GM12892 (cell line): ENCODE data around the gene GAS7.
A peak's percentile ranks its signal among the peaks of the same experiment; 100 is the strongest.
"Not testable (repeated sequence)": the region's sequence is repeated elsewhere in the genome, so short reads cannot be mapped to it uniquely, and the experiment has no call there.

Experiments used
- DNase-seq: peaks from one replicate; pipeline ENCODE4 v3.0.0; 2011; ENCODE audit not compliant: insufficient read length
- FAIRE-seq: peaks from 2 replicates; lab custom pipeline; 2011; peaks lifted over from hg19 to GRCh38; lab: Jason Lieb, UNC
- POLR2A ChIP-seq: IDR thresholded peaks from 2 replicates; pipeline ENCODE4 v1.6.1; 2011; ENCODE audit warnings: low read depth, low read length, control low read depth
- POLR2AphosphoS5 ChIP-seq: IDR thresholded peaks from 2 replicates; pipeline ENCODE4 v1.6.1; 2011; ENCODE audit warnings: low read depth, low read length, control low read depth
- TAF1 ChIP-seq: IDR thresholded peaks from 2 replicates; pipeline ENCODE4 v1.6.1; 2011; ENCODE audit warnings: low read depth, mild to moderate bottlenecking, control low read depth, low read length, borderline replicate concordance

GAS7 gene

GRCh38 chr17:10013365-10014112, 184.9 kb downstream of the GAS7 start:
- DNase-seq: peak; percentile 39
- FAIRE-seq: peak; percentile 97
- no peak for TF ChIP-seq POLR2A
- TF ChIP-seq POLR2AphosphoS5: no peak
- no peak for TF ChIP-seq TAF1

GRCh38 chr17:10010752-10011151, 187.7 kb downstream of the GAS7 start:
- FAIRE-seq: no peak
- DNase-seq: no peak
- TF ChIP-seq POLR2AphosphoS5 (no peak), POLR2A (no peak), TAF1 (no peak)

GRCh38 chr17:10003705-10004104, 194.7 kb downstream of the GAS7 start:
- DNase-seq (no peak), FAIRE-seq (no peak)

DNA sequence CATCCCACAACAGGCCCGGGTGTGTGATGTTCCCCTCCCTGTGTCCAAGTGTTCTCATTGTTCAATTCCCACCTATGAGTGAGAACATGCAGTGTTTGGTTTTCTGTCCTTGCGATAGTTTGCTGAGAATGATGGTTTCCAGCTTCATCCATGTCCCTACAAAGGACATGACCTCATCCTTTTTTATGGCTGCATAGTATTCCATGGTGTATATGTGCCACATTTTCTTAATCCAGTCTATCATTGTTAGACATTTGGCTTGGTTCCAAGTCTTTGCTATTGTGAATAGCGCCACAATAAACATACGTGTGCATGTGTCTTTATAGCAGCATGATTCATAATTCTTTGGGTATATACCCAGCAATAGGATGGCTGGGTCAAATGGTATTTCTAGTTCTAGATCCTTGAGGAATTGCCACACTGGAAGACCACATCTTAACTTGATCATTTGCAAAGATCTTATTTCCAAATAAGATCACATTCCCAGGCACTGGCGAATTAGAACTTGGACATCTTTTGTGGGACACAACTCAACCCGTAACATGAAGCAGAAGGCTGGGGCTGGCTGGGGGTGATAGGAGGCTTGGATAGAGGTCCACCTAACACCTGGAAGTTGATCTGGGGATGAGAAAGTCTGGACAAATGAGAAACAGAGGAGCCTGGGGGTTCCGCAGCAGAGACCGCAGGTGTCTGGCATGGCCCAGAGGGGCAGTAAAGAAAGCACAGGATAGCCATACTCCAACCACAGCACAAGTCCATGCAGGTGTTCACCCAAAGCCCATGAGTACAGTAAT, 195.6 kb downstream of the GAS7 start:
- not testable (repeated sequence) for FAIRE-seq, DNase-seq

More at GRCh38 chr17:10003705-10004104, 194.7 kb downstream of the GAS7 start:
- TF ChIP-seq POLR2AphosphoS5: no peak
- TF ChIP-seq TAF1: no peak
- TF ChIP-seq POLR2A: no peak

DNA sequence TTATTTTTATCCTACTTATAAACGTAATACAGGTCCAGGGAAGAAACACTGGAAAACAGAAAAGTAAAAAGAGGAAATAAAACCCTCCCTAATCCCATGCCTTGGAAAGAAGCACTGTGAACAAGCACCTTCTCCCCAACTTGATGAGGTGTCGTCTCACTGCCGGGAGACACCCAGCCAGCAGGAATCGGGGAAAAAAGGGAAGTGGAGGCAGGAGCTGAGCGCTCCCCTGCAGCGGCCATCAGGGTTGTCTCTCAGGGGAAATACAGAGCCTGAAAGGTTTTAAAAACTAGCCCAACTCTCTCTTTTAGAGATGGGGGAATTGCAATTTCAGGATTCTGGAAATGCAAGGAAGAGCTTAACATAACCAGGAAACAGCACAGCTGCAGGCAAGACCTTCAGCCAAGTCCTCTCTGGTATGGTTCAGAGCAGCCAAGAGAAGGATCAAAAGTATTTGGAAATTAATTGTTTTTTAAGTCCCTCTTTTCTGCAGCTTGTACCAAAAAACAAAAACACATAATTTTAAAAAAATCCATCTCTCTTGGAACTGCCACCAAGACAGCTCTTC, 197.0 kb downstream of the GAS7 start:
- FAIRE-seq: no peak
- TF ChIP-seq POLR2A: no peak
- TF ChIP-seq POLR2AphosphoS5: no peak
- no peak for TF ChIP-seq TAF1
- no peak for DNase-seq

DNA sequence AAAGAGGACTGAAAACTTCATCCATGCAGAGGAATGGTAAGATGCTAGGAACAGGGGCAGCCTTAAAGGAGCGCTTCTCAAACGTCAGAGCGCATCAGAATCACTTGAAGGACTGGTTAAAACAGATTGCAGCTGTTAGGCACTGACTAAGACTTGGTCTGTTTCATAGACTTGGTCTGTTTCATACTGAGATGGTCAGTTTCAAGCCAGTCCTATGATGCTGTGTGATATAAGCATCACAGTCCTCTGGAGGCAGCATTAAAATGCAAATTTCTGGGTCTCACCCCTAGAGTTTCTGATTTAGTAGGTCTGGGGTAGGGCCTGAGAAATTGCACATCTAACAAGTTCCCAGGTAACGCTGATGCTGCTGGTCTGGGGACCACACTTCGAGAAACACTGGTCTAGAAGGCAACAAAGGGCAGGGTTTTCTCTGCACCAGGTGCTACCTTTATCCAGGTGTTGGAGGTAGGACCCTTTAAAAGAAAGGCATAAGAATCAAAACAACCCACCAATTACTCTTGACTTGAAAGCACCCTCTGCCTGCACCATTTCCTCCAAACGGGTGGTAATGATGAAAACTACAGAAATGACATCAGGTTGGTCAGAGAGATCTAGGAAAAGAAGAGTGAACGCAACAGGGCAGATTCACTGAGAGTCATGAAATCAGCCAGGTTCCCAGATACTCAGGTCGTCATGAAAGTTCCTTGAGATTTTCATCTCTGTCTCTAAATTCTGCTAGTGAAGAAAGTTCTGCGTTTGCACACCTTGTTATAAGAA, 198.3 kb downstream of the GAS7 start:
- peak; percentile 20; the same call in 1 of the 2 replicates for TF ChIP-seq POLR2A
- no peak for TF ChIP-seq TAF1
- FAIRE-seq (peak; percentile 78), DNase-seq (no peak)

GRCh38 chr17:9998060-9998459, 200.3 kb downstream of the GAS7 start:
- DNase-seq (no peak), FAIRE-seq (no peak)
- TF ChIP-seq TAF1: no peak

GRCh38 chr17:9994761-9995160, 203.6 kb downstream of the GAS7 start:
- FAIRE-seq: no peak
- TF ChIP-seq POLR2AphosphoS5 (no peak), TAF1 (no peak), POLR2A (no peak)
- no peak for DNase-seq

DNA sequence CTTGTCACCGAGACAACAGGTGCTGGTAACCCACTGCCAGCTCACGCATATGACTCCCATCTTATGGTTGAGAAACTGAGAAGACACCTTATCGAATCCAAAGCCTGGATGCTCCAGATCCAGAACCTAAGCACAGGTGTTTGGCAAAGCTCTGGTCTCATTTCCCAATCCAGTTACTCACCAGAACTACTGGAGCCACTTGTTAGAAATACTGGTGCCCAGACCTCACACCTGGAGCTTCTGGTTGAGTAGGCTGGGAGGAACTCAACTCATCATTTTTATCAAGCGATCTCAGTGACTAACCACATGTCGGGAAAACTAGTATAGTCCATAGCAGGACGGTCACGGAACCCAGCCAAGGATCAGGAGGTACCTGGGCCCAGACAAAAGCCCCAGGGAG, 206.6 kb downstream of the GAS7 start:
- TF ChIP-seq TAF1 (no peak), POLR2A (no peak), POLR2AphosphoS5 (no peak)
- FAIRE-seq: no peak
- DNase-seq: no peak

DNA sequence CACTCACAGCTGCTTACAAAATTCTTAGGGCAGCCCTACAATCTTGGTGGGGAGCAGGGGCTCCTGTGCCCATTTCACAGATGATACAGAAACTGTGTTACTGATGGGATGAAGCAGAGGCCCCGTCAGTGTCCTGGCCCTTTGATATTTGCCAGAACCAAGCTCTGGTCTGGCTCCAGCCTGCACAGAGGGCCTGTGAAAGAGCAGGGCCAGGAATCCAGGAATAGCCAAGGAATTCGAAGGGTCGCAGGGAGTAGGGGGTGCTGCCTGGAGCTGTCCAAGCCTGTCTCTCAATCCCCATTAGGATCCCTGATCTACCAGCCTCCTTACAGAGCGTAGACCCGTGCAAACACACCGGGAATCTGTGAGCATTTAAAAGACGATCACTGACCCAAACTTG, 207.1 kb downstream of the GAS7 start:
- TF ChIP-seq POLR2AphosphoS5: no peak
- no peak for TF ChIP-seq TAF1
- TF ChIP-seq POLR2A: no peak
- FAIRE-seq: no peak
- DNase-seq: no peak
